Natural killer cell (primary cell): ENCODE results near the gene METTL2A. TPM values are rescaled to one million over a fixed set of nuclear protein-coding genes. Genes with fewer than 3 reads are reported as not detected.
"Not testable (repeated sequence)": the region's sequence is repeated elsewhere in the genome, so short reads cannot be mapped to it uniquely, and the experiment has no call there.

Source experiments
- ATAC-seq, 3 donors: fragments of 150-1000 bp in 2 of 3; fragments of 200-7000 bp in 1 of 3; cut with Tn5 transposase; 1 replicate in 1 of 3; 2 replicates in 2 of 3; pipeline ENCODE4 v1.10.0; 2021; ENCODE audit warnings: mild to moderate bottlenecking in 2 of 3, moderate library complexity in 2 of 3
- DNase-seq, 2 donors: peaks; one replicate each; pipeline versions ENCODE4 v3.0.0 to v3.0.0-alpha.2; 2013 to 2021; ENCODE audit warnings: mixed read lengths in 1 of 2
- H3K27ac ChIP-seq: one replicate; pipeline ENCODE4 v1.5.1; 2013; ENCODE audit warnings: mild to moderate bottlenecking, low read length
- H3K27me3 ChIP-seq: one replicate; pipeline ENCODE4 v1.6.1; 2013; ENCODE audit warnings: low read length; ENCODE audit not compliant: control insufficient read depth, insufficient read depth
- H3K36me3 ChIP-seq: one replicate; pipeline ENCODE4 v1.6.1; 2013; ENCODE audit warnings: low read length; ENCODE audit not compliant: control insufficient read depth, insufficient read depth
- H3K4me1 ChIP-seq: one replicate; pipeline ENCODE4 v1.6.1; 2013; ENCODE audit warnings: low read length; ENCODE audit not compliant: control insufficient read depth, insufficient read depth
- H3K4me3 ChIP-seq: one replicate; pipeline ENCODE4 v1.5.1; 2013; ENCODE audit warnings: low read length
- H3K9me3 ChIP-seq: one replicate; pipeline ENCODE4 v1.6.1; 2013; ENCODE audit warnings: low read length; ENCODE audit not compliant: control insufficient read depth, insufficient read depth
- H3K27ac Mint-ChIP-seq, 2 donors: one replicate each; pipeline ENCODE4 v1.8.0; 2022; ENCODE audit warnings: mild to moderate bottlenecking in 2 of 2, mixed read lengths in 2 of 2, moderate library complexity in 1 of 2
- H3K27me3 Mint-ChIP-seq, 2 donors: one replicate each; pipeline ENCODE4 v1.8.0; 2022; ENCODE audit warnings: low read depth in 2 of 2, mixed read lengths in 2 of 2
- H3K36me3 Mint-ChIP-seq: one replicate; pipeline ENCODE4 v1.8.0; 2022; ENCODE audit warnings: mixed read lengths
- H3K4me1 Mint-ChIP-seq, 2 donors: one replicate each; pipeline ENCODE4 v1.8.0; 2022; ENCODE audit warnings: mixed read lengths in 2 of 2
- H3K4me3 Mint-ChIP-seq: one replicate; pipeline ENCODE4 v1.8.0; 2022; ENCODE audit warnings: mild to moderate bottlenecking, moderate library complexity, mixed read lengths
- H3K9me3 Mint-ChIP-seq, 2 donors: one replicate each; pipeline ENCODE4 v1.8.0; 2022; ENCODE audit warnings: mixed read lengths in 2 of 2
- WGBS: methylation state at CpG from one replicate; pipeline ENCODE4 v1.1.7; 2013; ENCODE audit warnings: missing lambda C conversion rate; ENCODE audit not compliant: insufficient coverage; 5-methylcytosine and 5-hydroxymethylcytosine counted together
- intact Hi-C: fragments of 100-400 bp; cut with micrococcal nuclease; formaldehyde crosslinking; loops from one replicate; pipeline ENCODE4 v1.14.2; 2022
- total RNA-seq, 4 donors: library from RNA; stranded (reverse); fragments of 120-200 nt in 1 of 4; gene quantifications; one replicate each; pipeline versions ENCODE4 v1.2.3 to v1.2.4, GENCODE V29; 2013 to 2022
- TF ChIP-seq, protein P1 (sequence below): fragments of 200-600 bp; IDR thresholded peaks from one replicate; pipeline ENCODE4 v1.8.0; 2022; ENCODE audit warnings: antibody characterized with exemption

The METTL2A gene
- total RNA-seq, 3 donors from 2014 or later (not counting 1 experiment from before 2014, with no cell fraction given), result 10.8 to 13.5 (median 11.5) TPM

DNA sequence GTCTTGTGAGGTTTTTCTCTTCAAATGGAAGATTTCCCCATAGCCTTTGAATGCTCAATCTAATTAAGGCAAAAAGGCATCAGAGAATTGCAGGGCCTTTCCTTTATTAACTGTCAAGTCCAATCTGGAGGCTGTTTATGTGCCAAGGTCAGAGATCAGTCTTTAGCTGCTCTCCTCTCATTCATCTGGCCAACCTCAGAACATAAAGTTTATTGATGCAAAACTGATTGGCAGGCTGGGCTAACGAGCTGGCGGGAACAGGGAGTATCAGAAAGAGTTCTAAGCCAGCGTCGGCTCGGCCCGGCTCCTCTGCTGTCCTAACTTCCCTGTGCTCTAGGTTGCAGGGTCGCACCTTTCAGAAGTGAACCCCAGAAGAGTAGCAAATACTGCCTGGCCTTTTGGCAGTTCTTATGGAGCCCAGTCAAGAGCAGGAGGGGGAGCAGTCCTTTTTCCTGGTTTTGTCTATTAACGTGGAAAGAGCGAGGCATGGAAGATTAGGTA lies 47.7 kb downstream of the METTL2A start:
- H3K4me3 ChIP-seq, H3K4me3 Mint-ChIP-seq, H3K27me3 Mint-ChIP-seq, H3K27ac Mint-ChIP-seq, H3K27me3 ChIP-seq, H3K4me1 ChIP-seq, DNase-seq, H3K4me1 Mint-ChIP-seq, H3K9me3 Mint-ChIP-seq, H3K36me3 Mint-ChIP-seq, H3K36me3 ChIP-seq, H3K27ac ChIP-seq, H3K9me3 ChIP-seq, ATAC-seq, intact Hi-C loops: not testable (repeated sequence)
- WGBS, result 98% methylated on average over 7 of the region's 9 CpGs

DNA sequence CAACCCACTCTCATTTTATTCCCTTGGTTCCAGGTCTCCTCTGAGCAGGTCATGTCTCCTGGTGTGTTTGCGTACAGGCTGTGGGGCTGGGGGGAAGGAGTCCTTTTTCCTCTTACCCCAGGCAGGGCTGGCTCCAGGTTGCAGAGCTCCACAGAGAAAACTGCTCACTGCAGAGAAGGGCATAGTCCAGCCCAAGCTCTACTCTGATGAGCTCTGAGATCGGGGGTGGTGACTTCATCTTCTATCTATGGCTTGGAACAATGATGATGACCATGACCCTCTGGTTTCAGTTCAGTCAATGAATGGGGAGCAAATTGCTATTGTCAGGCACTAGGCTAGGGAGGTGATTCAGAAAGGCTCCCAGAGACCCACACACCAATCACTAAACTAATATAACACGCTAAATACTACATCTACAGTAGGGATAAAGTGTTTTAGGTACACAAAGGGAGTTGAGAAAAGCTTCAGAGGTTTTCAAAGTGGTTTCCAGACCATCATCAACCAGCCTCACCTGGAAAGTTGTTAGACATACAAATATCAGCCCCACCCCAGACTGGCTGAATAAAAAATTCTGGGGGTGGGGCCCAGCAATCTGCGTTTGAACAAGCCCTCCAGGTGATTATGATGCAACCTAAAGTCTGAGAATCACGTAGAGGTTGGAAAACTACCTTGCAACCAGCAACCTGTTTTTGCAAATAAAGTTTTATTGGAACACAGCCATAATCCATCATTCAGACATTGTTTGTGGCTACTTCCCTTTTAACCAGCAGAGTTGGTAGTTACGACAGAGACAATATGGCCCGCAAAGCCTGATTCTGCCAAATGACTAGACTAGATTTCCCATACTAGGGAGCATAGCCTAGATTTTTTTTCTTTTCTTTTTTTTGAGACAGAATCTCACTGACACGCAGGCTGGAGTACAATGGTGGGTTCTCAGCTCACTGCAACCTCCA lies 49.6 kb downstream of the METTL2A start:
- H3K9me3 Mint-ChIP-seq, H3K4me1 Mint-ChIP-seq, H3K27me3 ChIP-seq, H3K4me3 Mint-ChIP-seq, H3K36me3 Mint-ChIP-seq, H3K4me3 ChIP-seq, H3K36me3 ChIP-seq, H3K9me3 ChIP-seq, H3K27ac ChIP-seq, intact Hi-C loops, ATAC-seq, H3K27me3 Mint-ChIP-seq, H3K27ac Mint-ChIP-seq, DNase-seq: not testable (repeated sequence)
- H3K4me1 ChIP-seq, result peaks cover 19% of the 10 kb centered on the region
- 100% methylated on average over 4 of the region's 8 CpGs for WGBS

DNA sequence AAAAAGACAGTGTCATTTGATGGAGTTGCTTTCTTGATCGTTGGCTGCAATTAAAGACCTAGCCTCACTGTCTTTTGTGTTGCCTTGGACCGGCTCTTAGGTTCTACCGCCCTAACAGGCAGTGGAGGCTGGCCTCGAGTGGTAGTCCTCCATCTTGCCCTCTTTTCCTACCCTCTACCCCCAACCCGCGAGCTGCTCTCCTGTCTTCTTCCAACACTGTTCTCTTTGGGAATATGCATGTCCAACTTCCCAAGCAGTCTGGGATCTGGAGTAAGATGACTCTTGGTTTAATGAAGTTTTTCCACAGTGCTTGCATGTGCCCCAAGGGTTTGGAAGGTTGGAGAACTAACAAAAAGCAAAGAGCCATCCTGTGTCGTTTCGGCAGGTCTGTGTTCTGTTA lies 53.4 kb downstream of the METTL2A start:
- H3K36me3 Mint-ChIP-seq, result not testable (repeated sequence)

DNA sequence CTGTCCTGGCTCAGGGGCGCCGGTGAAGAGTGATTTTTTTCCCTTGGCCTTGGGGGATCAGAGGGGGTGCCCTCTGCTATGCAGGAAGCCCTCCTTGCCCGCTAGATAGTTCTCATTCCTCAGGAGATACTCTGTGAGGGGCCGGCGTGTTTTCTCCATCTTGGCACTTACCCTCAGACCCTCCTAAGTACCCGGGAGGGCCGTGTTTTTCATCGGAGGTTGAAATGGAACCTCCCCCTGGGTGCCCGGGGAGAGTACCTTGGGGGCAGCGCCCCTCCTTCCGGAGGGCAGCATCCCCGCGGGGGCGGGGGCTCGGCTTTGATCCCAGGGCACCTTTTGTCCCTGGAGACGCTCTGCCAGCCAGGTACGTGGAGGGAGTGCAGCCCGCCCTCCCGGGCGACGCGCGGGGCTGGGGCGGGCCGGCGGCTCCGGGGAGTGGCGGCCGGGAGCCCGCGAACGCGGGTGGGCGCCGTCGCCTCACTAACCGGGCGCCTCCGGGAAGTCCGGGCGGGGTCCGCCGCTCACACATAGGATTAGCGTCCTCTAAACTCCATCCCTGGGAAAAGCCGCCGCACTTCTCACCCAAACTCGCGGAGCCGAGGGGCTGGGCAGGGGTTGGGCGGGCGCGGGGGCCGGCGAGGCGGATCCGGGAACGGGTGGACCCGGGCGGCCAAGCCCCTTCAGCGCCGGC lies 54.2 kb downstream of the METTL2A start:
- peaks cover 23 to 25% of the 10 kb centered on the region in 2 donors for H3K4me1 Mint-ChIP-seq
- peaks cover 14% of the 10 kb centered on the region for H3K4me1 ChIP-seq
- peak overlapping the region; percentile 40 for H3K4me3 ChIP-seq
- H3K27me3 ChIP-seq, intact Hi-C loops, H3K9me3 ChIP-seq, H3K27me3 Mint-ChIP-seq, H3K36me3 Mint-ChIP-seq, H3K9me3 Mint-ChIP-seq, H3K36me3 ChIP-seq: not testable (repeated sequence)
- ATAC-seq (peak; percentile 27 to 49 (median 36)), DNase-seq (peak; percentile 41 to 64)
- under 1% methylated on average over 61 of the region's 61 CpGs for WGBS
- peak overlapping the region; percentile 61 to 70 for H3K27ac Mint-ChIP-seq
- H3K4me3 Mint-ChIP-seq, result peak overlapping the region; percentile 77
- peak overlapping the region; percentile 65 for H3K27ac ChIP-seq

More for the DNA sequence above, 53.4 kb downstream of the METTL2A start:
- H3K9me3 Mint-ChIP-seq, H3K4me3 ChIP-seq, H3K9me3 ChIP-seq, ATAC-seq, intact Hi-C loops, H3K27me3 Mint-ChIP-seq, H3K36me3 ChIP-seq, H3K27me3 ChIP-seq: not testable (repeated sequence)
- Mint-ChIP-seq H3K27ac (peak overlapping the region; percentile 61 to 70), H3K4me1 (peaks cover 23 to 25% of the 10 kb centered on the region in 2 donors), H3K4me3 (peak overlapping the region; percentile 77)
- 95% methylated on average over 8 of the region's 8 CpGs for WGBS
- Histone ChIP-seq H3K27ac (peak overlapping the region; percentile 65), H3K4me1 (peaks cover 14% of the 10 kb centered on the region)
- DNase-seq, result peak in 1 of 2 donors; percentile 14

DNA sequence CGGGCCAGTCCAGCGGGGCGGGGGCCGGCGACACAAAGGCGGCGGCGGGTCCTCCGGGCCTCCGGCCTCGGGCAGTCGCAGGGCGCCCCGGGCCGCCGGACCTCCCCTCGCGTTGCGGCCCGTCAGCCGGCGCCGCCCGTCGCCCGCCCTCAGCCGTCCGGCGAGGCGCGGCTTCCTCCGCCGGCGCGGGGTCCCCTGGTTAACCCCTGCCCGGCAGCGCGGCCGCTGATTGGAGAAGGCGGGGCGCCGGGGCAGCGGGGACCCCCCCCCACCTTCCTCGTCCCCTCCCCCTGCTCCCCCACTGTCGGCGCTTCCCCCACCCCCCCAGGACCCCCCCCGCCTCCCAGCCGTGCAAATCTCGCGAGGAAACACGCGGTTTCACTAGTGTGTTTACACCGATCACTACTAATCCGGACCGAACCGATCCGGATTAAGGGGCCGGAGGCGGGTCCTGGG lies 54.8 kb downstream of the METTL2A start, which contains the start of gene TLK2:
Gene TLK2 (plus strand): TSS at position 402 of the 456 bp plus-strand sequence. CDS start 2,301 bp downstream, outside the sequence.
- H3K36me3 ChIP-seq, result no peaks in the 10 kb centered on the region
- peaks cover 14% of the 10 kb centered on the region for H3K4me1 ChIP-seq
- H3K4me3 ChIP-seq, result peak within 1 kb of the TSS; percentile 45
- no peaks in the 10 kb centered on the region for H3K9me3 ChIP-seq
- TF ChIP-seq, protein P1, sequence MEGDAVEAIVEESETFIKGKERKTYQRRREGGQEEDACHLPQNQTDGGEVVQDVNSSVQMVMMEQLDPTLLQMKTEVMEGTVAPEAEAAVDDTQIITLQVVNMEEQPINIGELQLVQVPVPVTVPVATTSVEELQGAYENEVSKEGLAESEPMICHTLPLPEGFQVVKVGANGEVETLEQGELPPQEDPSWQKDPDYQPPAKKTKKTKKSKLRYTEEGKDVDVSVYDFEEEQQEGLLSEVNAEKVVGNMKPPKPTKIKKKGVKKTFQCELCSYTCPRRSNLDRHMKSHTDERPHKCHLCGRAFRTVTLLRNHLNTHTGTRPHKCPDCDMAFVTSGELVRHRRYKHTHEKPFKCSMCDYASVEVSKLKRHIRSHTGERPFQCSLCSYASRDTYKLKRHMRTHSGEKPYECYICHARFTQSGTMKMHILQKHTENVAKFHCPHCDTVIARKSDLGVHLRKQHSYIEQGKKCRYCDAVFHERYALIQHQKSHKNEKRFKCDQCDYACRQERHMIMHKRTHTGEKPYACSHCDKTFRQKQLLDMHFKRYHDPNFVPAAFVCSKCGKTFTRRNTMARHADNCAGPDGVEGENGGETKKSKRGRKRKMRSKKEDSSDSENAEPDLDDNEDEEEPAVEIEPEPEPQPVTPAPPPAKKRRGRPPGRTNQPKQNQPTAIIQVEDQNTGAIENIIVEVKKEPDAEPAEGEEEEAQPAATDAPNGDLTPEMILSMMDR, result no peak
- Mint-ChIP-seq H3K36me3 (no peaks in the 10 kb centered on the region), H3K27ac (peak within 1 kb of the TSS; percentile 88 to 92), H3K4me1 (peaks cover 23 to 25% of the 10 kb centered on the region in 2 donors), H3K27me3 (no peaks in the 10 kb centered on the region), H3K4me3 (peak within 1 kb of the TSS; percentile 90), H3K9me3 (no peaks in the 10 kb centered on the region)
- ATAC-seq, result peak; percentile 73 to 88 (median 75)
- 1% methylated on average over 42 of the region's 59 CpGs for WGBS
- no peaks in the 10 kb centered on the region for H3K27me3 ChIP-seq
- DNase-seq, result peak; percentile 75 to 86
- intact Hi-C loops, result no loop called here
- peak within 1 kb of the TSS; percentile 65 for H3K27ac ChIP-seq

DNA sequence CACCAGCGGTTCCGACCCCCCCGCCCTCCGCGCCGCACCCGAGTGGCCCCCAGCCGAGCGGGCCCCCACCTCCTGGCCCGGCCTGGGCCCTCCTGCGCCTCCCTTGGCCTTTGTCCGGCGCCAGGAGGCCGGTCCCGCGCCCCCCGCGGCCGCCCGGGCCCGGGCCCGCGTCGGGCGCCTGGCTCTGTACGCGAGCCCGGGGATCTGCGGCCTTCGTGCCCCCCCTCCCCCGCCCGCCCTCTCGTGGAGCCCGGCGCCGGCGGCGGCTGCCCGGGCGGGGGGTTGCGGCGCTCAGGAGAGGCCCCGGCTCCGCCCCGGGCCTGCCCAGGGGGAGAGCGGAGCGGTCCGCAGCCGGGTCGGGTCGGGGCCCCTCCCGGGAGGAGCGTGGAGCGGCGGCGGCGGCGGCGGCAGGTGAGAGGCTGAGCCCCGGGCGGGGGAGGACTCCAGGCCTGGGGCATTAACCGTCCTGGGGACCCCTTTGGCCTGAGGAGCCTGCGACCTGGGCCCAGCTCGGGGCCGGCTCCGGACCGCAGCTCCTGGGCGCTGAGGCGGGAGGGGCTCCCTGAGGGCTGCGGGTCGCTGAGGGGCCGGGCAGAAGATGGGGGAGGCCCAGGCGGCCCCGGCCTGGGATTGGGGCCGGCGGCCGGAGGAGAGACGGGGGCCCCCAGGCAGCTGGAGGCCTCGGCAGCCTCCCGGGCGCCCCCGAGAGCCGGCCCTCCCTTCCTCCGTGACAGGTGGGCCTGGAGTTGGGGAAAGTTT lies 55.4 kb downstream of the METTL2A start:
- Mint-ChIP-seq H3K4me1 (peaks cover 23 to 25% of the 10 kb centered on the region in 2 donors), H3K27ac (peak overlapping the region; percentile 88 to 92), H3K4me3 (peak overlapping the region; percentile 90)
- H3K9me3 ChIP-seq, intact Hi-C loops, H3K9me3 Mint-ChIP-seq, H3K27me3 Mint-ChIP-seq, H3K36me3 Mint-ChIP-seq, H3K27me3 ChIP-seq, H3K36me3 ChIP-seq: not testable (repeated sequence)
- ATAC-seq (peak; percentile 45 to 68 (median 46)), DNase-seq (peak; percentile 60 to 61)
- Histone ChIP-seq H3K27ac (peak overlapping the region; percentile 62), H3K4me1 (peaks cover 14% of the 10 kb centered on the region), H3K4me3 (peak overlapping the region; percentile 45)
- 3% methylated on average over 79 of the region's 84 CpGs for WGBS
